NT2/D1 (cell line): Measurements from ENCODE around the gene ZNF470.

Source experiments
- DNase-seq: peaks from one replicate; pipeline ENCODE4 v3.0.0-alpha.2; 2011; ENCODE audit warnings: low read depth, low spot score
- H3K27me3 ChIP-seq: 2 replicates; pipeline ENCODE4 v1.6.0; 2011; ENCODE audit warnings: mild to moderate bottlenecking; ENCODE audit not compliant: insufficient read length, insufficient read depth
- H3K36me3 ChIP-seq: 2 replicates; pipeline ENCODE4 v1.6.1; 2011; ENCODE audit warnings: mild to moderate bottlenecking, low read length, mixed read lengths; ENCODE audit not compliant: insufficient read depth, insufficient read length
- H3K4me1 ChIP-seq: 2 replicates; pipeline ENCODE4 v1.5.1; 2011; ENCODE audit not compliant: insufficient read depth, insufficient read length
- H3K4me3 ChIP-seq: 2 replicates; pipeline ENCODE4 v1.5.1; 2011; ENCODE audit warnings: low read depth; ENCODE audit not compliant: insufficient read length
- H3K9ac ChIP-seq: 2 replicates; pipeline ENCODE4 v1.6.0; 2011; ENCODE audit warnings: low read depth; ENCODE audit not compliant: insufficient read length
- H3K9me3 ChIP-seq: 2 replicates; pipeline ENCODE4 v1.5.1; 2011; ENCODE audit warnings: mild to moderate bottlenecking, low read length; ENCODE audit not compliant: insufficient read depth
- SUZ12 ChIP-seq: IDR thresholded peaks from 2 replicates; pipeline ENCODE4 v1.6.1; 2011; ENCODE audit not compliant: insufficient read length, insufficient read depth; ENCODE audit errors: extremely low read depth
- YY1 ChIP-seq: IDR thresholded peaks from 2 replicates; pipeline ENCODE4 v1.6.1; 2011; ENCODE audit not compliant: insufficient read length, insufficient read depth
- ZNF274 ChIP-seq: IDR thresholded peaks from 2 replicates; pipeline ENCODE4 v1.6.1; 2011; ENCODE audit warnings: mild to moderate bottlenecking, low read depth, low read length

Gene ZNF470

DNA sequence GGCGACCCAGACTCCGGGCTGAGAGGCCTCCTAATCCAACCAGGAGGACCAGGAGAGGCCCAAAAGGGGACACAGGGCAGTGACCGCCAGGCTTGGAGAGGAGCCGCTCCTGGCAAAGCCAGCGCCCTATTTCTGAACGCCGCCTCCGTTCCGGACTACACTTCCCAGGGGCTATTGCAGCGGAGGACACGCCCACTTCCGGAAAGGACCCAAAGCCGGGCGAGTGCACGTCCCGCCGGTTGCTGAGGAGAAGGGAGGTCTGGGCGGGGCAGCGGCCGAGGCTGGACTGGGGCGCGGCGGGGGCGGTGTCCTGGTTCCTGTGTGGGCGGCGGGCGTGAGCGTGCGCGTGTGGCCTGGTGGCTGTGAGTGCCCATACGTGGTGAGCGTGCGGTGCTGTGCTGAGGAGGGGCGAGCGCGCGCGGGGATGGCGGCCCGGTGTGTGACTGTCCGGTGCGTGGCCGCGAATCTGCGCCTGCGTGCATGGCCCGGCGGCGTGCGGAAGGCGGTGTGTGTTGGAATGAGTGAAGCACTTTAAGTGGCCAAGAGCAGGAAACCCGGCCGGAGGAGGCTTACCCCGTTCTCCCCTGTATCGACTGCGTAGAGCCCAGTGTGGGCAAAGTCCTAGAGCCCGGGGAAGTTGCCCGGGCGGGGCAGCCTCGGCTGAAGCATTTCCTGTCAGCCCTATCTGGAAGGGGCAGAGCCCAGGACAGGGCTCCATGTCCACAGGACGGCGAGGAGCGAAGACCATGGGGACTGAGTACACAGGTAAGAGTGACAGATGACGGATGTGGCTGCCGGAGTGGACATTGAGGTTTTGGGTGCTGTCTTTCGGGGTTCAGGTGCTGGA lies at the start of gene ZNF470:
TSS of gene ZNF470 (plus strand) at position 195 of the 847 bp plus-strand sequence. CDS start 2,844 bp downstream, outside the sequence.
- H3K9ac ChIP-seq = peak within 1 kb of the TSS; percentile 89
- peaks cover 72% of the 10 kb centered on the region for H3K9me3 ChIP-seq
- peak within 1 kb of the TSS; percentile 89 for H3K4me3 ChIP-seq
- no peaks in the 10 kb centered on the region for H3K27me3 ChIP-seq
- H3K4me1 ChIP-seq = no peaks in the 10 kb centered on the region
- TF ChIP-seq ZNF274 (no peak), SUZ12 (no peak), YY1 (no peak)
- DNase-seq = peak; percentile 69
- peaks cover 28% of the 10 kb centered on the region for H3K36me3 ChIP-seq

- H3K9me3 ChIP-seq = peaks cover 96% of the 10 kb centered on the region
These were observed 41.9 kb upstream of the ZNF470 start for GRCh38 chr19:56525214-56525860.

GRCh38 chr19:56537442-56537841 lies 29.8 kb upstream of the ZNF470 start:
- Histone ChIP-seq H3K4me3 (no peak overlapping the region), H3K9ac (no peak overlapping the region), H3K27me3 (no peaks in the 10 kb centered on the region), H3K4me1 (no peaks in the 10 kb centered on the region), H3K36me3 (peaks cover 17% of the 10 kb centered on the region), H3K9me3 (peaks cover 33% of the 10 kb centered on the region)
- no peak for TF ChIP-seq YY1
- TF ChIP-seq ZNF274 = no peak
- TF ChIP-seq SUZ12 = no peak
- DNase-seq = no peak

More at GRCh38 chr19:56525214-56525860, 41.9 kb upstream of the ZNF470 start:
- H3K4me3 ChIP-seq = no peak overlapping the region
- no peak overlapping the region for H3K9ac ChIP-seq
- no peaks in the 10 kb centered on the region for H3K36me3 ChIP-seq
- no peaks in the 10 kb centered on the region for H3K27me3 ChIP-seq
- TF ChIP-seq YY1 (no peak), SUZ12 (no peak), ZNF274 (peak; percentile 90)
- no peaks in the 10 kb centered on the region for H3K4me1 ChIP-seq
- DNase-seq = no peak

GRCh38 chr19:56538254-56538760 lies 29.0 kb upstream of the ZNF470 start:
- H3K4me1 ChIP-seq = no peaks in the 10 kb centered on the region
- H3K9me3 ChIP-seq = peaks cover 31% of the 10 kb centered on the region
- peak overlapping the region; percentile 81 for H3K9ac ChIP-seq
- H3K36me3 ChIP-seq = peaks cover 22% of the 10 kb centered on the region
- H3K4me3 ChIP-seq = peak overlapping the region; percentile 67
- TF ChIP-seq ZNF274 (no peak), SUZ12 (no peak), YY1 (no peak)
- peak; percentile 68 for DNase-seq
- H3K27me3 ChIP-seq = no peaks in the 10 kb centered on the region

- no peak for DNase-seq
- Histone ChIP-seq H3K9ac (peak within 1 kb of the TSS; percentile 81), H3K4me3 (peak within 1 kb of the TSS; percentile 67), H3K27me3 (no peaks in the 10 kb centered on the region), H3K4me1 (no peaks in the 10 kb centered on the region), H3K9me3 (peaks cover 30% of the 10 kb centered on the region), H3K36me3 (peaks cover 25% of the 10 kb centered on the region)
- TF ChIP-seq ZNF274 (no peak), YY1 (no peak), SUZ12 (no peak)
These were observed 28.5 kb upstream of the ZNF470 start, which contains the start of gene ZFP28 for GRCh38 chr19:56538761-56539263. ZFP28 (plus strand) TSS chr19:56538948; CDS start chr19:56539019, 71 bp downstream.

DNA sequence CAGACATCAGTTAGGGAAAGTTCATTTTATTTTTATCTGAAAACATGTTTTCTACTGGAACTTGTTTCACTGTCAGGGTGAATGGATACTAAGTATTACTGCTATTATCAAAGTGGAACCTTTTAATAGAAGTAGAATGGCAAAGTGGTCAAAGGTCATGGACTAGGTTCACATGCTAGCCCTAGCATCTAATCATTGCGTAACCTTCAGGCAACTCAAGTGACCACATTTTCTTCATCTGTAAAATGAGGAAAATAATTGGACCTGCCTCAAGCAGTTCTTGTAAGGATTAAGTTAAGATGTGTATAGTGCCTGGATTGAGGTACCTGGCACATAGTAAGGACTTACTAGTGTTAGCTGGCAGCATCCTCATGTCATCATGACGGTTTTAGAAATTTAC lies 23.5 kb upstream of the ZNF470 start:
- no peak for DNase-seq
- Histone ChIP-seq H3K36me3 (peaks cover 51% of the 10 kb centered on the region), H3K9ac (no peak overlapping the region), H3K4me1 (no peaks in the 10 kb centered on the region), H3K27me3 (no peaks in the 10 kb centered on the region), H3K9me3 (peaks cover 21% of the 10 kb centered on the region; the same call in 1 of the 2 replicates), H3K4me3 (no peak overlapping the region)
- no peak for TF ChIP-seq ZNF274
- no peak for TF ChIP-seq SUZ12
- TF ChIP-seq YY1 = no peak

DNA sequence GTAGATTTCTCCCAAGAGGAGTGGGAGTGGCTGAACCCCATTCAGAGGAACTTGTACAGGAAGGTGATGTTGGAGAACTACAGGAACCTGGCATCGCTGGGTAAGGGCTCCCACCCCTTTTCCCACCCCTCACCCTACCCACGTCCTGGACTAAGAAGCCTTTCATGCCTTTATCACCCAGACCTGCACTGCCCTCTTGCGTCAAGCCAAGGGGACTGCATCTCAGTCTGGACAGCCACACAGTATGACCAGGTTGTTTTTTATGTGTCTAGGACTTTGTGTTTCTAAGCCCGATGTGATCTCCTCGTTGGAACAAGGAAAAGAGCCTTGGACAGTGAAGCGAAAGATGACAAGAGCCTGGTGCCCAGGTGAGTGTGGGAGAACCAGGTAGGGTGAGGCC lies 19.7 kb upstream of the ZNF470 start:
- H3K27me3 ChIP-seq = no peaks in the 10 kb centered on the region

More for the DNA sequence above, 19.7 kb upstream of the ZNF470 start:
- Histone ChIP-seq H3K4me1 (no peaks in the 10 kb centered on the region), H3K9me3 (peaks cover 29% of the 10 kb centered on the region), H3K36me3 (peaks cover 65% of the 10 kb centered on the region), H3K9ac (no peak overlapping the region), H3K4me3 (no peak overlapping the region)
- no peak for DNase-seq
- TF ChIP-seq SUZ12 (no peak), YY1 (no peak), ZNF274 (no peak)
